PFSK-1 (cell line): ENCODE results near the gene PCDHGA12. TPM values are rescaled to one million over a fixed set of nuclear protein-coding genes. Genes with fewer than 3 reads are reported as not detected.

Experiments
- FOXP2 ChIP-seq: optimal IDR thresholded peaks from 2 replicates; pipeline ENCODE3; 2011; ENCODE audit warnings: borderline replicate concordance, control low read depth, inconsistent platforms; ENCODE audit not compliant: insufficient read depth; ENCODE audit errors: extremely low read length, extremely low read depth
- POLR2AphosphoS5 ChIP-seq: IDR thresholded peaks from 2 replicates; pipeline ENCODE4 v1.6.1; 2012; ENCODE audit warnings: low read depth, mild to moderate bottlenecking, control low read depth, low read length, moderate library complexity
- SIN3A ChIP-seq: IDR thresholded peaks from 2 replicates; pipeline ENCODE4 v1.6.1; 2012; ENCODE audit warnings: mild to moderate bottlenecking, low read length, moderate library complexity, borderline replicate concordance; ENCODE audit not compliant: insufficient read depth
- TAF1 ChIP-seq: IDR thresholded peaks from 2 replicates; pipeline ENCODE4 v1.6.1; 2012; ENCODE audit warnings: low read length, control low read depth, borderline replicate concordance; ENCODE audit not compliant: insufficient read depth
- polyA plus RNA-seq: library from polyadenylated mRNA; unstranded; fragments of >200 nt; gene quantifications from one replicate; pipeline ENCODE4 v1.2.1, GENCODE V29; 2012; ENCODE audit warnings: low read depth, missing spikeins; ENCODE audit not compliant: insufficient read length
- TF ChIP-seq, protein P1 (sequence below), 2 experiments: IDR thresholded peaks; 2 replicates each; pipeline versions ENCODE4 v1.6.1 to v1.8.0; 2011 to 2012; ENCODE audit warnings: low read depth in 2 of 2, low read length in 2 of 2, control low read depth in 1 of 2, inconsistent platforms in 1 of 2, mild to moderate bottlenecking in 1 of 2, moderate library complexity in 1 of 2; ENCODE audit not compliant: insufficient read depth in 1 of 2

PCDHGA12 gene
- 0.63 TPM for polyA plus RNA-seq

DNA sequence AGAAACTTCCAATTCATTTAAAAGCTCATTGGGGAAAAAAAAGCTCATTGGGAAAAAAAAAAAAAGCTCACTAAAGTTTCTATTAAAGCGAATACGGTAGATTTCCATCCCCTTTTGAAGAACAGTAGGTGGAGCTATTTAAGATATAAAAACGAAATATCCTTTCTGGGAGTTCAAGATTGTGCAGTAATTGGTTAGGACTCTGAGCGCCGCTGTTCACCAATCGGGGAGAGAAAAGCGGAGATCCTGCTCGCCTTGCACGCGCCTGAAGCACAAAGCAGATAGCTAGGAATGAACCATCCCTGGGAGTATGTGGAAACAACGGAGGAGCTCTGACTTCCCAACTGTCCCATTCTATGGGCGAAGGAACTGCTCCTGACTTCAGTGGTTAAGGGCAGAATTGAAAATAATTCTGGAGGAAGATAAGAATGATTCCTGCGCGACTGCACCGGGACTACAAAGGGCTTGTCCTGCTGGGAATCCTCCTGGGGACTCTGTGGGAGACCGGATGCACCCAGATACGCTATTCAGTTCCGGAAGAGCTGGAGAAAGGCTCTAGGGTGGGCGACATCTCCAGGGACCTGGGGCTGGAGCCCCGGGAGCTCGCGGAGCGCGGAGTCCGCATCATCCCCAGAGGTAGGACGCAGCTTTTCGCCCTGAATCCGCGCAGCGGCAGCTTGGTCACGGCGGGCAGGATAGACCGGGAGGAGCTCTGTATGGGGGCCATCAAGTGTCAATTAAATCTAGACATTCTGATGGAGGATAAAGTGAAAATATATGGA is at the start of gene PCDHGA12:
Gene PCDHGA12 (plus strand): TSS at position 176 of the 782 bp plus-strand sequence. CDS start 253 bp downstream, at position 429.
- TF ChIP-seq, protein P1, sequence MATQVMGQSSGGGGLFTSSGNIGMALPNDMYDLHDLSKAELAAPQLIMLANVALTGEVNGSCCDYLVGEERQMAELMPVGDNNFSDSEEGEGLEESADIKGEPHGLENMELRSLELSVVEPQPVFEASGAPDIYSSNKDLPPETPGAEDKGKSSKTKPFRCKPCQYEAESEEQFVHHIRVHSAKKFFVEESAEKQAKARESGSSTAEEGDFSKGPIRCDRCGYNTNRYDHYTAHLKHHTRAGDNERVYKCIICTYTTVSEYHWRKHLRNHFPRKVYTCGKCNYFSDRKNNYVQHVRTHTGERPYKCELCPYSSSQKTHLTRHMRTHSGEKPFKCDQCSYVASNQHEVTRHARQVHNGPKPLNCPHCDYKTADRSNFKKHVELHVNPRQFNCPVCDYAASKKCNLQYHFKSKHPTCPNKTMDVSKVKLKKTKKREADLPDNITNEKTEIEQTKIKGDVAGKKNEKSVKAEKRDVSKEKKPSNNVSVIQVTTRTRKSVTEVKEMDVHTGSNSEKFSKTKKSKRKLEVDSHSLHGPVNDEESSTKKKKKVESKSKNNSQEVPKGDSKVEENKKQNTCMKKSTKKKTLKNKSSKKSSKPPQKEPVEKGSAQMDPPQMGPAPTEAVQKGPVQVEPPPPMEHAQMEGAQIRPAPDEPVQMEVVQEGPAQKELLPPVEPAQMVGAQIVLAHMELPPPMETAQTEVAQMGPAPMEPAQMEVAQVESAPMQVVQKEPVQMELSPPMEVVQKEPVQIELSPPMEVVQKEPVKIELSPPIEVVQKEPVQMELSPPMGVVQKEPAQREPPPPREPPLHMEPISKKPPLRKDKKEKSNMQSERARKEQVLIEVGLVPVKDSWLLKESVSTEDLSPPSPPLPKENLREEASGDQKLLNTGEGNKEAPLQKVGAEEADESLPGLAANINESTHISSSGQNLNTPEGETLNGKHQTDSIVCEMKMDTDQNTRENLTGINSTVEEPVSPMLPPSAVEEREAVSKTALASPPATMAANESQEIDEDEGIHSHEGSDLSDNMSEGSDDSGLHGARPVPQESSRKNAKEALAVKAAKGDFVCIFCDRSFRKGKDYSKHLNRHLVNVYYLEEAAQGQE (IDR thresholded peaks at IDR 0.05; ENCODE audit: insufficient read depth in 1 of 2, low read depth in 2 of 2, low read length in 2 of 2) = no peak
- TF ChIP-seq POLR2AphosphoS5 = no peak
- no peak for TF ChIP-seq SIN3A
- no peak for TF ChIP-seq TAF1
- TF ChIP-seq FOXP2 = no peak

DNA sequence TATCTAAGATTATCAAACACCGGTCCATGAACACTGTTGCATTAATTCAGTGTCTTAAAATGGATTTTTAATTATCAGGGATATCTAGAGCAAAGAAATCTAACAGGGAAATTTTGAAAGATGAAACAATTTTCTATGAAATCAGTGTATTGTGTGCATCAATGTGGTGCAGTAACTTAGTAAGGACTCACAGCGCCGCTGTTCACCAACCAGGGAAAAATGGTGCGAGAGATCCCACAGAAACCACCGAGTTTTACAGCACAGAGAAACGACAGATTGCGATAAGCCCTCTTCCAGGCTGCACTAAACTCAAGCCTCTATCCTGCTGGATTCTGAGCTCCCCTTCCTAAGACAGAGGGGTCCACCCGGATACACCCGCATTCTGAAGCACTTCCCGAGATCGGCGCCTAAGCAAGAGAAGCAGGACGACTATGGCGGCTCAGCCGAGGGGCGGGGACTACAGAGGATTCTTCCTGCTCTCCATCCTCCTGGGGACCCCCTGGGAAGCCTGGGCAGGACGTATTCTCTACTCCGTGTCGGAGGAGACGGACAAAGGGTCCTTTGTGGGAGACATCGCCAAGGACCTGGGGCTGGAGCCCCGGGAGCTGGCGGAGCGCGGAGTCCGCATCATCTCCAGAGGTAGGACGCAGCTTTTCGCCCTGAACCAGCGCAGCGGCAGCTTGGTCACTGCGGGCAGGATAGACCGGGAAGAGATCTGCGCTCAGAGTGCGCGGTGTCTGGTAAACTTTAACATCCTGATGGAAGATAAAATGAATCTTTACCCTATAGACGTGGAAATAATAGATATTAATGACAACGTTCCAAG is 47.6 kb upstream of the PCDHGA12 start, which contains the start of gene PCDHGA7:
Gene PCDHGA7 (plus strand): TSS at position 274 of the 826 bp plus-strand sequence. CDS start 158 bp downstream, at position 432.
- TF ChIP-seq, protein P1 (IDR thresholded peaks at IDR 0.05; ENCODE audit: insufficient read depth in 1 of 2, low read depth in 2 of 2, low read length in 2 of 2) = no peak
- TF ChIP-seq POLR2AphosphoS5 = no peak
- TF ChIP-seq SIN3A = no peak
- TF ChIP-seq FOXP2 = no peak
- no peak for TF ChIP-seq TAF1

DNA sequence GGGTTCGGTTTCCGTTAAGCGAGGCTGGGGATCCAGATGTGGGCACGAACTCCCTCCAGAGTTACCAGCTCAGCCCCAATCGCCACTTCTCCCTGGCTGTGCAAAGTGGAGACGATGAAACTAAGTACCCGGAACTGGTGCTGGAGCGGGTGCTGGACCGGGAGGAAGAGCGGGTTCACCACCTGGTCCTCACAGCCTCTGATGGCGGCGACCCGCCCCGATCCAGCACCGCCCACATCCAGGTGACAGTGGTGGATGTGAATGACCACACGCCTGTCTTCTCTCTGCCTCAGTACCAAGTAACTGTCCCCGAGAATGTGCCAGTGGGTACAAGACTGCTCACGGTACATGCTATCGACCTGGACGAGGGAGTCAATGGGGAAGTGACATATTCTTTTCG is 47.0 kb upstream of the PCDHGA12 start:
- TF ChIP-seq, protein P1 (IDR thresholded peaks at IDR 0.05; ENCODE audit: insufficient read depth in 1 of 2, low read depth in 2 of 2, low read length in 2 of 2) = no peak
- no peak for TF ChIP-seq FOXP2

DNA sequence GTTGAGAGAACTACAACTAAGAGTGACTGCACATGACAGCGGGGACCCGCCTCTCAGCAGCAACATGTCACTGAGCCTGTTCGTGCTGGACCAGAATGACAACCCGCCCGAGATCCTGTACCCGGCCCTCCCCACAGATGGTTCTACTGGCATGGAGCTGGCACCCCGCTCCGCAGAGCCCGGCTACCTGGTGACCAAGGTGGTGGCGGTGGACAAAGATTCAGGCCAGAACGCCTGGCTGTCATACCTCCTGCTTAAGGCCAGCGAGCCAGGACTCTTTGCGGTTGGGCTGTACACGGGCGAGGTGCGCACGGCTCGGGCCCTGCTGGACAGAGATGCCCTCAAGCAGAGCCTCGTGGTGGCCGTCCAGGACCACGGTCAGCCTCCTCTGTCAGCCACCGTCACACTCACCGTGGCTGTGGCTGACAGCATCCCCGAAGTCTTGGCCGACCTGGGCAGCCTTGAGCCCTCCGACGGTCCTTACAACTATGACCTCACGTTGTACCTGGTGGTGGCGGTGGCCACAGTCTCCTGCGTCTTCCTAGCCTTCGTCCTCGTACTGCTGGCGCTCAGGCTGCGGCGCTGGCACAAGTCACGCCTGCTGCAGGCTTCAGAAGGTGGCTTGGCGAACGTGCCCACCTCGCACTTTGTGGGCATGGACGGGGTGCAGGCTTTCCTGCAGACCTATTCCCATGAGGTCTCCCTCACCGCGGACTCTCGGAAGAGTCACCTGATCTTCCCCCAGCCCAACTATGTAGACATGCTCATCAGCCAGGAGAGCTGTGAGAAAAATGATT is 45.6 kb upstream of the PCDHGA12 start:
- no peak for TF ChIP-seq TAF1
- TF ChIP-seq POLR2AphosphoS5 = no peak
- TF ChIP-seq, protein P1 (IDR thresholded peaks at IDR 0.05; ENCODE audit: insufficient read depth in 1 of 2, low read depth in 2 of 2, low read length in 2 of 2) = no peak
- no peak for TF ChIP-seq FOXP2
- TF ChIP-seq SIN3A = no peak
